ENCODE results near the gene KRTAP19-1. TPM values are rescaled to one million over a fixed set of nuclear protein-coding genes. Genes with fewer than 3 reads are reported as not detected.

Gene KRTAP19-1
- total RNA-seq (ENCODE audit: low replicate concordance), result not detected in 2 replicates

DNA sequence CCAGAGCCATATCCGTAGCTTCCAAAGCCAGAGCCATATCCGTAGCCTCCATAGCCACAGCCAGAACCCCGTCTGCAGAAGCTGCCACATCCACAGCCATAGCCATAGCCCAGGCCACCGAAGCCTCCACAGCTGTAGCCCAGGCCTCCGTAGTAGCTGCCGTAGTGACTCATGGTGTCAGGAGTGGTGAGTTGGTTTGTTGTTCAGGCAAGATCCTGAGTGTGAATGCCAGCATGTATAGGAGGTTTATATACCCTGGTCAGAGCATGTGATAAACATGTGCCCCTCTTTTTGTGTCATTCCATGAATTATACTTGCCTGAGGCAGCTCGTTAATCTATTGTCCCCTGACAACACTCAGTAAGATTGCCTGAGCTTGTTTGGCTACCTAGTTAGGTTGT, at the start of gene KRTAP19-1:
KRTAP19-1 (minus strand) TSS at position 223 of the 400 bp plus-strand sequence; CDS start at position 173, 50 bp downstream.

DNA sequence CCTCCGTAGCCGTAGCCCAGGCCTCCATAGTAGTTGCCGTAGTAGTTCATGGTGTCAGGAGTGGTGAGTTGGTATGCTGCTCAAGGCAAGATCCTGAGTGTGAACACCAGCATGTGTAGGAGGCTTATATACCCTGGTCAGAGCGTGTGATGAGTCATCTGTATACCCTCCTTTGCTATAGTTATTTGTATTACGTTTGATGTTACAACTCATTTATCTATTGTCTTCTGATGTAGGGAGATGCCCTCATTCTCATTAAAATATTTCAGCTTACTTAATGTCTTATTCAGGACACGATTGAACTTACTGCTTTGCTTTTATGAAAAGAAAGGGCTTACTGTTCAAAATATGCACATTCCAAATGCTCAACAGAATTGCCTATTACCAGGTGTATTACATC, 21.9 kb upstream of the KRTAP19-1 start, which contains the start of gene KRTAP19-5:
KRTAP19-5 (minus strand) TSS at position 101 of the 400 bp plus-strand sequence; CDS start at position 50, 51 bp downstream.

DNA sequence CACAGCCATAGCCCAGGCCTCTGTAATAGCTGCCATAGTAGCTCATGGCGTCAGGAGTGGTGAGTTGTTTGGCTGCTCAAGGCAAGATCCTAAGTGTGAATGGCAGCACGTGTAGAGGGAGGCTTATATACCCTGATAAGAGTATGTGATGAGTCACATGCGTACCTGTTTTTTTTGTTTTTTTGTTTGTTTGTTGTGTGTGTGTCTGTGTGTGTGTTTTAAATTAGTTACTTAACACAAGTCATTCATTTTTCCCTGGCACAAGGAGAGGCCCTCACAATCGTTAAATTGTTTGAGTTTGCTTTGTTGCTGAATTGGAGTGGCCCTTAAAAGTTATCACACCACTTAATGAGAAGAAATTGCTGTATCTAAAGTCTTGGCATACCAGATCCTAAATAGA, 16.9 kb upstream of the KRTAP19-1 start, which contains the start of gene KRTAP19-4:
KRTAP19-4 (minus strand) TSS at position 101 of the 400 bp plus-strand sequence; CDS start at position 46, 55 bp downstream.

DNA sequence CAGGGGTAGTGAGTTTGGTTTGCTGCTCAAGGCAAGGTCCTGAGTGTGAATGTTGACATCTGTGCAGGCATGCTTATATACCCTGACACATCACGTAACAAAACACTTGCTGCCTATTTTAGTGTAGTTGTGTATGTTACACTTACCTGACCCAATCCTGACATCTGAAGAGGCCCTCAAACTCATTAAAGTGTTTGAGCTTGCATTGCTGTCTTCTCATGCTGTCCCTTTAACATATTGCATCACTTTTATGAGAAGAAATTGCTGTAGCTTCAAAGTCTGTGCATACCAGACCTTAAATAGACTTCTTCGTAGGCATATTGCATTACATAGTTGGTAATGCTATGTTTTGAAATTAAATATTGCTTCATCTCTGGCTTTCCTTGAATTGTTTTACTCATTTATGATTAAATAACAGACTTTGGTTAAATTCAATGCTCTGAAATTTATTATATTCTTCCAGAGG, 11.8 kb upstream of the KRTAP19-1 start, which contains the start of gene KRTAP19-3:
KRTAP19-3 (minus strand) TSS at position 51 of the 466 bp plus-strand sequence. CDS start 56 bp downstream, outside the sequence.

DNA sequence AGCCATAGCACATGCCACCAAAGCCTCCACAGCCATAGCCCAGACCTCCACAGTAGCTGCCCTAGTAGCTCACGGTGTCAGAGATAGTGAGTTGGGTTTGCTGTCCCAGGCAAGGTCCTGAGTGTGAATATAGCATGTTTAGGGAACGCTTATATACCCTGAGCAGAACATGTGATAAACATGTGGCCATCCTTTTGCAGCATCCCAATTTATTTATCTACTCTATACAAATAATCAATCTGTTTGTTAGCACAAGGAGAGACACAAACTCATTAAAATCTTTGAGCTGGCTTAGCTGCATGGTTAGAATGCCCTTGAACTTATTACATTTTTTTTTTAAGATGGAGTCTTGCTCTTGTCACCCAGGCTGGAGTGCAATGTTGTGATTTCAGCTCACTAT, 7.2 kb upstream of the KRTAP19-1 start, which contains the start of gene KRTAP19-2:
KRTAP19-2 (minus strand) TSS at position 101 of the 400 bp plus-strand sequence; CDS start at position 13, 88 bp downstream.

DNA sequence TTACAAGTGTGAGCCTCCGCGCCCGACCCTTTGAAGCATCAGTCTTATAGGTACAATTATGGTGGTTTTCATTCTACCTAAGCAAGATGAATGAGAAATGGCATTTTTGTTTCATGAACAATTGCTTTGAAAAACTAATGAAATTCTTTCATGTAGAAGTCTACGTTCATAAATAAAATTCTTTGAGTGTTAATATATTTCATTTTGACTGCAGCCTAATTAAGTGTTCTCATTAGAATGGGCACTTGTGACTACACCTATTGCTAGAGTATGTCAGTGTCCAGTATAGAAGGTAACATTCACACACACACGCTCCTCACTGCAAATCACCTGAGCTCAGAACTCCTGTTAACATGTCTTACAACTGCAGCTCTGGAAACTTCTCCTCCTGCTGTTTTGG, 40.2 kb downstream of the KRTAP19-1 start, which contains the start of gene KRTAP15-1:
KRTAP15-1 (plus strand) TSS at position 301 of the 400 bp plus-strand sequence; CDS start at position 354, 53 bp downstream.

DNA sequence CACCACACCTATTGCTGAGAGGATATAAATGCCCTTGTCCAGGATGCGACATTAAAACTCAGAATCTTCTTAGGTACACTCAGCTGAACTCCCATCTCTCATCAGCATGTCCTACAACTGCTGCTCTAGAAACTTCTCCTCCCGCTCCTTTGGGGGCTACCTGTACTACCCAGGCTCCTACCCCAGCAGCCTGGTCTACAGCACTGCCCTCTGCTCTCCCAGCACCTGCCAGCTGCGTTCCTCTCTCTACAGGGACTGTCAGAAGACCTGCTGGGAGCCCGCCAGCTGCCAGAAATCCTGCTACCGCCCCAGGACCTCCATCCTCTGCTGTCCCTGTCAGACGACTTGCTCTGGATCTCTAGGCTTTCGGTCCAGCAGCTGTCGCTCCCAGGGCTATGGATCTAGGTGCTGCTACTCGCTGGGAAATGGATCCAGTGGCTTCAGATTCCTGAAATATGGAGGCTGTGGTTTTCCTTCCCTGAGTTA, 50.0 kb downstream of the KRTAP19-1 start, which contains the start of gene KRTAP13-4:
KRTAP13-4 (plus strand) TSS at position 51 of the 486 bp plus-strand sequence; CDS start at position 107, 56 bp downstream.

Other genes with a start within 250 kb of the KRTAP19-1 start
- not detected in 2 replicates for gene KRTAP24-1, start 197.4 kb downstream of the KRTAP19-1 start, total RNA-seq (ENCODE audit: low replicate concordance)
- gene KRTAP25-1, start 190.9 kb downstream of the KRTAP19-1 start, total RNA-seq (ENCODE audit: low replicate concordance), result not detected in 2 replicates
- not detected in 2 replicates for gene KRTAP26-1, start 160.1 kb downstream of the KRTAP19-1 start, total RNA-seq (ENCODE audit: low replicate concordance)
- not detected in 2 replicates for gene KRTAP27-1, start 142.7 kb downstream of the KRTAP19-1 start, total RNA-seq (ENCODE audit: low replicate concordance)
- gene KRTAP23-1, start 131.8 kb downstream of the KRTAP19-1 start, total RNA-seq (ENCODE audit: low replicate concordance), result not detected in 2 replicates
- not detected in 2 replicates for gene KRTAP13-2, start 108.1 kb downstream of the KRTAP19-1 start, total RNA-seq (ENCODE audit: low replicate concordance)
- not detected in 2 replicates for gene KRTAP13-1, start 84.3 kb downstream of the KRTAP19-1 start, total RNA-seq (ENCODE audit: low replicate concordance)
- not detected in 2 replicates for gene KRTAP13-3, start 54.4 kb downstream of the KRTAP19-1 start, total RNA-seq (ENCODE audit: low replicate concordance)
- not detected in 2 replicates for gene KRTAP13-4, start 50.1 kb downstream of the KRTAP19-1 start, total RNA-seq (ENCODE audit: low replicate concordance)
- gene KRTAP15-1, start 40.1 kb downstream of the KRTAP19-1 start, total RNA-seq (ENCODE audit: low replicate concordance), result not detected in 2 replicates
- gene KRTAP19-2, start 7.1 kb upstream of the KRTAP19-1 start, total RNA-seq (ENCODE audit: low replicate concordance), result not detected in 2 replicates
- not detected in 2 replicates for gene KRTAP19-3, start 11.6 kb upstream of the KRTAP19-1 start, total RNA-seq (ENCODE audit: low replicate concordance)
- gene KRTAP19-4, start 16.8 kb upstream of the KRTAP19-1 start, total RNA-seq (ENCODE audit: low replicate concordance), result not detected in 2 replicates
- gene KRTAP19-5, start 21.8 kb upstream of the KRTAP19-1 start, total RNA-seq (ENCODE audit: low replicate concordance), result not detected in 2 replicates
- not detected in 2 replicates for gene KRTAP19-6, start 61.5 kb upstream of the KRTAP19-1 start, total RNA-seq (ENCODE audit: low replicate concordance)
- not detected in 2 replicates for gene KRTAP19-7, start 80.9 kb upstream of the KRTAP19-1 start, total RNA-seq (ENCODE audit: low replicate concordance)
- not detected in 2 replicates for gene KRTAP22-2, start 110.0 kb upstream of the KRTAP19-1 start, total RNA-seq (ENCODE audit: low replicate concordance)
- gene KRTAP6-3, start 112.1 kb upstream of the KRTAP19-1 start, total RNA-seq (ENCODE audit: low replicate concordance), result not detected in 2 replicates
- not detected in 2 replicates for gene KRTAP6-2, start 118.5 kb upstream of the KRTAP19-1 start, total RNA-seq (ENCODE audit: low replicate concordance)
- gene KRTAP22-1, start 120.7 kb upstream of the KRTAP19-1 start, total RNA-seq (ENCODE audit: low replicate concordance), result not detected in 2 replicates
- not detected in 2 replicates for gene KRTAP6-1, start 133.6 kb upstream of the KRTAP19-1 start, total RNA-seq (ENCODE audit: low replicate concordance)
- gene KRTAP20-1, start 136.1 kb upstream of the KRTAP19-1 start, total RNA-seq (ENCODE audit: low replicate concordance), result not detected in 2 replicates
- gene KRTAP20-4, start 140.3 kb upstream of the KRTAP19-1 start, total RNA-seq (ENCODE audit: low replicate concordance), result not detected in 2 replicates
- gene KRTAP20-2, start 154.8 kb upstream of the KRTAP19-1 start, total RNA-seq (ENCODE audit: low replicate concordance), result not detected in 2 replicates
- gene KRTAP20-3, start 162.5 kb upstream of the KRTAP19-1 start, total RNA-seq (ENCODE audit: low replicate concordance), result not detected in 2 replicates
- not detected in 2 replicates for gene KRTAP21-3, start 238.4 kb upstream of the KRTAP19-1 start, total RNA-seq (ENCODE audit: low replicate concordance)